Loucy (cell line): Measurements from ENCODE around the gene NXN.
"Not testable (repeated sequence)": the region's sequence is repeated elsewhere in the genome, so short reads cannot be mapped to it uniquely, and the experiment has no call there.

Source experiments
- H2AFZ ChIP-seq: fragments of 200-600 bp; sonication (generic); 2 replicates; pipeline ENCODE4 v1.6.0; 2016; ENCODE audit warnings: antibody characterized with exemption, mild to moderate bottlenecking, low read length, moderate library complexity
- H3F3A ChIP-seq: fragments of 200-600 bp; 2 replicates; pipeline ENCODE4 v1.6.0; 2016; ENCODE audit warnings: antibody characterized with exemption, low read depth, mild to moderate bottlenecking
- H3K27me3 ChIP-seq: fragments of 200-600 bp; sonication (generic); 2 replicates; pipeline ENCODE4 v1.6.1; 2014; ENCODE audit warnings: low read length, mild to moderate bottlenecking; ENCODE audit not compliant: insufficient read depth, poor library complexity, severe bottlenecking
- H3K36me3 ChIP-seq: fragments of 200-600 bp; sonication (generic); 2 replicates; pipeline ENCODE4 v1.6.1; 2016; ENCODE audit warnings: low read length; ENCODE audit not compliant: insufficient read depth
- H3K4me1 ChIP-seq: fragments of 200-600 bp; sonication (generic); 2 replicates; pipeline ENCODE4 v1.5.1; 2014; ENCODE audit warnings: low read length, mild to moderate bottlenecking; ENCODE audit not compliant: insufficient read depth, poor library complexity, severe bottlenecking
- H3K4me2 ChIP-seq: fragments of 200-600 bp; sonication (generic); 2 replicates; pipeline ENCODE4 v1.6.0; 2014; ENCODE audit warnings: antibody characterized with exemption, low read length, low read depth, mild to moderate bottlenecking; ENCODE audit not compliant: poor library complexity, severe bottlenecking
- H3K4me3 ChIP-seq: fragments of 200-600 bp; sonication (generic); 2 replicates; pipeline ENCODE4 v1.5.1; 2014; ENCODE audit warnings: low read length, mild to moderate bottlenecking, mixed read lengths; ENCODE audit not compliant: poor library complexity, severe bottlenecking
- H3K79me2 ChIP-seq: fragments of 200-600 bp; sonication (generic); 2 replicates; pipeline ENCODE4 v1.6.1; 2014; ENCODE audit warnings: low read length; ENCODE audit not compliant: insufficient read depth
- H3K9ac ChIP-seq: fragments of 200-600 bp; sonication (generic); 2 replicates; pipeline ENCODE4 v1.6.0; 2014; ENCODE audit warnings: mild to moderate bottlenecking, low read depth, low read length, moderate library complexity; ENCODE audit not compliant: poor library complexity, severe bottlenecking
- H3K9me2 ChIP-seq: fragments of 200-600 bp; sonication (generic); replicated peaks from 2 replicates; pipeline ENCODE4 v1.6.1; 2016; ENCODE audit warnings: low read depth, low read length, mixed read lengths
- H3K9me3 ChIP-seq: fragments of 200-600 bp; sonication (generic); 2 replicates; pipeline ENCODE4 v1.6.1; 2014; ENCODE audit warnings: mild to moderate bottlenecking, antibody characterized with exemption, low read length, low read depth; ENCODE audit not compliant: insufficient read depth
- H4K20me1 ChIP-seq: fragments of 200-600 bp; sonication (generic); 2 replicates; pipeline ENCODE4 v1.6.0; 2014; ENCODE audit warnings: antibody characterized with exemption, low read length, mild to moderate bottlenecking; ENCODE audit not compliant: insufficient read depth, poor library complexity, severe bottlenecking
- EZH2phosphoT487 ChIP-seq: fragments of 200-600 bp; IDR thresholded peaks from 2 replicates; pipeline ENCODE4 v1.6.1; 2018; ENCODE audit warnings: antibody characterized with exemption, mild to moderate bottlenecking, moderate library complexity, borderline replicate concordance
- TF ChIP-seq, protein P1 (sequence below): fragments of 200-600 bp; sonication (generic); conservative IDR thresholded peaks from 2 replicates; pipeline ENCODE4 v1.5.1; 2014; ENCODE audit warnings: mild to moderate bottlenecking, antibody characterized with exemption, low read length

Gene NXN

DNA sequence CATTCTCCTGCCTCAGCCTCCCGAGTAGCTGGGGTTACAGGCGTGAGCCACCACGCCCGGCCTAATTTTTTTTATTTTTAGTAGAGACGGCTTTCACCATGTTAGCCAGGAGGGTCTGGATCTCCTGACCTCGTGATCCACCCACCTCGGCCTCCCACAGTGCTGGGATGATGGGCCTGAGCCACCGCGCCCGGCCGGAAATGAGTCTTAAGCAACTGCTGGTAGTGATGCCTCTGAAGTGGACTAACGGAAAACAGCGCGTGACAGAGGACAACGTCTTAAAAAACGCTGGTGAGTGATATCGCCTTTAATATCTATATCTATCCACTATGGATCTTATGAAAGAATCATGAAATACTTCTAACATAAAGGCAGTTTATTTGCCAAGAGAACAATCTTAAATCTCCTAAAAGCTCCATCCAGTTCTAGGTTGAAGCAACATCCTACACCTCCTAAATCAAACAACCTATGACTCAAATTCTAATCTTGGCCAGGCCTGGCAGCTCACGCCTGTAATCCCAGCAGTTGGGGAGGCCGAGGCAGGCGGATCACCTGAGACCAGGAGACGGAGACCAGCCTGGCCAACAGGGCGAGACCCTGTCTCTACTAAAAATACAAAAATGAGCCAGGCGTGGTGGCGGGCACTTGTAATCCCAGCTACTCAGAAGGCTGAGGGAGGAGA, 69.8 kb downstream of the NXN start:
- no peaks in the 10 kb centered on the region; the same call in 1 of the 2 replicates for H3K9me3 ChIP-seq
- no peaks in the 10 kb centered on the region for H4K20me1 ChIP-seq
- H3K9ac ChIP-seq = no peak overlapping the region
- no peaks in the 10 kb centered on the region for H3K9me2 ChIP-seq
- no peaks in the 10 kb centered on the region for H3K36me3 ChIP-seq
- H3K4me1 ChIP-seq = no peaks in the 10 kb centered on the region
- no peak overlapping the region for H2AFZ ChIP-seq
- H3K79me2 ChIP-seq = no peaks in the 10 kb centered on the region
- no peak for TF ChIP-seq EZH2phosphoT487
- TF ChIP-seq, protein P1, sequence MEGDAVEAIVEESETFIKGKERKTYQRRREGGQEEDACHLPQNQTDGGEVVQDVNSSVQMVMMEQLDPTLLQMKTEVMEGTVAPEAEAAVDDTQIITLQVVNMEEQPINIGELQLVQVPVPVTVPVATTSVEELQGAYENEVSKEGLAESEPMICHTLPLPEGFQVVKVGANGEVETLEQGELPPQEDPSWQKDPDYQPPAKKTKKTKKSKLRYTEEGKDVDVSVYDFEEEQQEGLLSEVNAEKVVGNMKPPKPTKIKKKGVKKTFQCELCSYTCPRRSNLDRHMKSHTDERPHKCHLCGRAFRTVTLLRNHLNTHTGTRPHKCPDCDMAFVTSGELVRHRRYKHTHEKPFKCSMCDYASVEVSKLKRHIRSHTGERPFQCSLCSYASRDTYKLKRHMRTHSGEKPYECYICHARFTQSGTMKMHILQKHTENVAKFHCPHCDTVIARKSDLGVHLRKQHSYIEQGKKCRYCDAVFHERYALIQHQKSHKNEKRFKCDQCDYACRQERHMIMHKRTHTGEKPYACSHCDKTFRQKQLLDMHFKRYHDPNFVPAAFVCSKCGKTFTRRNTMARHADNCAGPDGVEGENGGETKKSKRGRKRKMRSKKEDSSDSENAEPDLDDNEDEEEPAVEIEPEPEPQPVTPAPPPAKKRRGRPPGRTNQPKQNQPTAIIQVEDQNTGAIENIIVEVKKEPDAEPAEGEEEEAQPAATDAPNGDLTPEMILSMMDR = no peak
- no peaks in the 10 kb centered on the region for H3K27me3 ChIP-seq
- no peaks in the 10 kb centered on the region for H3F3A ChIP-seq
- no peak overlapping the region for H3K4me3 ChIP-seq
- no peak overlapping the region for H3K4me2 ChIP-seq

DNA sequence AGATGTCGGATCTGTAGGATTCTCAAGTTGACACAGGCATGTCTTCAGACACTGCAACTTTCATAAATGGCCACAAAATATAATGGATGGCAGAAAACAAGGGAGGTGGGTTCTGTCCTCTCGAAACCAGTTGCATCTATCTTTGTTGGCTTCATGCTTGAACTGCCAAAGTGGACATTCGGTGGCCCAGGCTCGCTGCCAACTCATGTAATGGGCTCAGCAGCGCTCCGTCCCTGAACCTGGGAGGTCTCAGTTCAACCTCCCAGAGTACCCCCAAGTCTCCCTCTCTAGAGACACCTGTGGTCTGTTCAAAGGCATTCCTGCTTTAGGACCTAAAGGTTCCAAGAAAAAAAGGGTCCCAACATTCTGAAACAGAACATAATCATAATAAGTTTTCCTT, 71.9 kb downstream of the NXN start:
- Histone ChIP-seq H3K9ac (no peak overlapping the region), H3K79me2 (no peaks in the 10 kb centered on the region), H3K4me3 (no peak overlapping the region), H3K27me3 (no peaks in the 10 kb centered on the region), H3K4me2 (no peak overlapping the region), H3K9me2 (no peaks in the 10 kb centered on the region), H4K20me1 (no peaks in the 10 kb centered on the region), H3K36me3 (no peaks in the 10 kb centered on the region), H3K4me1 (no peaks in the 10 kb centered on the region), H2AFZ (no peak overlapping the region), H3K9me3 (no peaks in the 10 kb centered on the region; the same call in 1 of the 2 replicates), H3F3A (no peaks in the 10 kb centered on the region)
- TF ChIP-seq, protein P1 = no peak
- TF ChIP-seq EZH2phosphoT487 = no peak

DNA sequence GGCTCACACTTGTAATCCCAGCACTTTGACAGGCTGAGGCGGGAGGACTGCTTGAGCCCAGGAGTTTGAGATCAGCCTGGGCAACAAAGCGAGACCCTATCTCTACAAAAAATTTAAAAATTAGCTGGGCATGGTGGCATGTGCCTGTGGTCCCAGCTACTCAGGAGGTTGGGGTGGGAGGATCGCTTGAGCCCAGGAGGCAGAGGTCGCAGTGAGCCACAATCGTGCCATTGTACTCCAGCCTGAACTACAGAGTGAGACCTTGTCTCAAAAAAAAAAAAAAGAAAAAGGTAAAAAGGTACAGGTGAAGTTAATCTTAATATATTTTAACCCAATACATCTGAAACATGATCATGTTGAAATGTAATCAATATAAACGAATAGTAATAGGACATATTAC, 73.9 kb downstream of the NXN start:
- H3K9me3 ChIP-seq, H3K4me3 ChIP-seq, H3K27me3 ChIP-seq, H3K9ac ChIP-seq, H3K9me2 ChIP-seq, H3K4me2 ChIP-seq, H2AFZ ChIP-seq, H3K4me1 ChIP-seq, H4K20me1 ChIP-seq, H3F3A ChIP-seq, H3K79me2 ChIP-seq, H3K36me3 ChIP-seq: not testable (repeated sequence)
